IPS-NIHi11 (cell line): Measurements from ENCODE around the gene RASA3.

Experiments used
- DNase-seq: peaks from one replicate; pipeline ENCODE4 v3.0.0; 2012; ENCODE audit warnings: mixed read lengths, low spot score

The RASA3 gene

DNA sequence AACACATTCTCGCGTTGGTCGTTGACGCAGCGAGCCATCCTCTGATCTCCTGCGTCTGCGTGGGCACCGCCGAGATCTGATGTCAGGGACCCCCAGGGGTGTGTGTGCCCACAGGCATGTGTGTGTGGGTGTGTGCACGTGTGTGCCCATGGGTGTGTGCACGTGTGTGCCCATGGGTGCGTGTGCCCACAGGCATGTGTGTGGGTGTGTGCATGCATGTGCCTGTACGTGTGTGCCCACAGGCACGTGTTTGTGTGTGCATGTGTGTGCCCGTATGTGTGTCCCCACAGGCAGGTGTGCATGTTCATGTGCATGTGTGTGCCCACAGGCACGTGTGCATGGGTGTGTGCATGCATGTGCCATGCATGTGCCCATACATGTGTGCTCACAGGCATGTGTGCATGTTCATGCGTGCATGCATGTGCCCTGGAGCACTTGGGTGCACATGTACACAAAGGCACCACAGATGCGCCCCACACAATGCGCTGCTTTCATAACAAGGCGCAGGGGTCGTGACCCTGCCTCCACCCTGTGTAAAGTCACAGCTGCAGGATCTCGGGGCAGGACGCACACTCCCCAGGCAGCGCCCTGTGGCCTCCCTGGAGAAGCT lies 77.5 kb downstream of the RASA3 start:
- DNase-seq: no peak

- DNase-seq: peak; percentile 85
Observed at GRCh38 chr13:114054264-114054663, 78.2 kb downstream of the RASA3 start.

- DNase-seq: no peak
Observed at GRCh38 chr13:114053026-114053425, 79.4 kb downstream of the RASA3 start.

- DNase-seq: no peak
Observed at GRCh38 chr13:114050536-114051450, 81.6 kb downstream of the RASA3 start.

DNA sequence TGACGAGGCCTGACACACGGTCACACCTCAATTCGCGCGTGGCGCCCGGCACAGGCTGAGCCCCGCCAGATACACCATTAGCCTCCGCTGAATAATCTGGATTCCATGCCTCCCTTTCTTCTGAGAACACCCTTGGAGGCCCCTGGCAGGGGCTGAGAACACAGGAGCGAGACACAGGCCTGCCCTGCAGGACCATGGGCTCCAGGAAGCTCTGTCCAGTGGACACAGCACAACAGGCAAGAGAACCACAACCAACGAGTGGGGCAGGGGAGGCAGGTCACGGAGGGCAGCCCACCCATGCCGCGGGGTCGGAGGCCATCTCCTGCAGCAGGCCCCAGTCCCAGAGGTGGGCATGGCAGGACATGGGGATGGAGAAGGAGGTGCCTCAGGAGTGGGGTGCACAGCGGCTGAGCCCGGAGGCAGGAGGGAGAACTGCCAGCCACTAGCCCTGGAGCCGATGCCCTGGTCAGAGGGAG lies 82.8 kb downstream of the RASA3 start:
- DNase-seq: no peak

- DNase-seq: no peak
Observed at GRCh38 chr13:114049026-114049425, 83.4 kb downstream of the RASA3 start.

- DNase-seq: peak; percentile 46
Observed at GRCh38 chr13:114048443-114048842, 84.0 kb downstream of the RASA3 start.

DNA sequence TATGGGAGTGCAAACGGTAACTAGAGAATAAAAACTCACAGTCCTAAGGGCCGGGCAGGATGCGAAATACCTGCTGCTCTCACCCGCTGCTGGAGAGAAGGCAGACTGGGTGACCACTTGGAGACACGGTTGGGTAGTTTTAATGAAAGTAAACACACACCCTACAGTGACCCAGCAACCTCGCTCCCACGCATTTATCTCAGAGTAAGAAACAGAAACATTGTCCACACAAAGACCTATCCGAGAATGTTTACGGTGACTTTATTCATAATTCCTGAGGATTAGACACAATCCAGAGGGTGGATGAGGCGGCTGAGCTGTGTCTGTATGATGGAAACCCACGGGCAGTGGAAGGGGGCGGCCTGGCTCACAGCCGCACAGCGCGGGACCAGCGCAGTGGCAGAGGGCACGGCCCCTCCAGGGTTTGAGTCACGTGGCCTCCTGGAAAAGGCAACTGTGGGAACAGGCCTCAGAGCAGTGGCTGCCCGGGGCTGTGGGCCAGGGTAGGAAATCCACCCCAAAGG lies 85.0 kb downstream of the RASA3 start:
- no peak for DNase-seq

DNA sequence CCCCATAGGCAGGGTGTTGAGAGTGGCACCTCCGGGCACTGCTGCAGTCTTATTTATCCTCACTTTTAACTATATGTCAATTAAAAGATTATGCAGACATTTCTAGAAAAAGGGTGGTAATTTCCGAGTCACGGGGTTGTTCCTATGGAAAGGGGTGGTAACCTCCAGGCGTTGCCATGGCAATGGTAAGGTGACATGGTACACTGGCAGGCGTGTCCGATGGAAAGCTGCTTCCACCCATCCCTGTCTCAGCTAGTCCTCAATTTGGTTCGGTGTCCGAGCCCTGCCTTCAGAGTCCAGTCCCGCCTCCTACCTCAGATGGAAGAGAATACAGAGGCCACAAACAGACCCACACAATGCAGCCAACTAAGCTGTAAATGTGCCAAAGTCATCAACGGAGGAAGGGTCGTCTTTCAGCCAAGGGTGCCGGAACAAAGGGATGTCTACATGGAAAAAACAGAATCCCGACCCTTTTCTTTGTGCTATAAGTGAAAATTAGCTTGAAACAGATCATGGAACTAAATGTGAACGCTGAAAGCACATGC lies 85.9 kb downstream of the RASA3 start:
- no peak for DNase-seq

DNA sequence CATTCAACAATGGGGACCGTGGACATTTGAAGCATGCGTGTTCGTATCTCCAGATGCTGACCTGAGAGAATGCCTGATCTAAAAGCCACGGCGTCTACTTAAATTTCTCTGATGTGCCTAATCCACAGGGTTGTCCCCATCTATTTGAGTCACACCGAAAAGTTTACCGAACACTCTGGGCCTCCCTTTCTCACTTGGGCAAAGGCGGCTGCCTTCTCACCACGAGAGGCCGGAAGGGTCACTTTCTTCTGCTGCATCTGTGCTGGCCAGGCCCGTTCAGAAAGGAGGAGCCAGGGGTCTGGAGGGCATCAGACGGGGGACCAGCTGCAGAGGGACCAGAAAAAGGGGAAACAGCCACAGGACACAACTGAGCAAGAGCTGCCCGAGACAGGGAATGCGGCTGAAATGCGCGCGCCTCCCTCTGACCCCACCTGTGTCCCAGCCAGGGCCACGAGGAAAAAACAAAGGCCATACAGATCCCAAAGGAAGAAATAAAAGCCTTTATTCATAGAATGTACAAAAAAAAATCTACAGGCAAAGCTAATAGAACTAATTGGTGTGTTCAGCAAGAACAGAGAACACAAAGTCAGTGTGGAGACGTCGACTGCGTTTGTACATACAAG lies 87.2 kb downstream of the RASA3 start:
- DNase-seq: no peak

DNA sequence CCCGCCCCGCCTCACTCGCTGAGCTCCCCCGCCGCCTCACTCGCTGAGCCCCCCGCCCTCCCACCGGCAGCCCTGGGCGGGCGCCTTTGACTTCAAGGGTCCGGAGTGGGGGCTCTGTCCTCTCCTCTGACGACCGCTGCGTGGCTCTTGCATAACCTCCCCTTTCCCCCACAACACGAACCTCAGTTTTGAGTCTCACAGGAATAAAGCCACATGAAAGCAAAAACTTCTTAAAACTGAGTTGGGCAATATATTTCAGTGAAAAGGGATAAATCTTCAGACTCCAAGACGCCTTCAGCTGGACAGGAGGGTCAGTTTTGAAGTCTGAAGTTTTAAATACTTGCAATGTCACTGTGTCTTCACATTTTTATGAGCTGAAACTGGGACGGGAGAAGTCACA lies 87.9 kb downstream of the RASA3 start:
- no peak for DNase-seq

DNA sequence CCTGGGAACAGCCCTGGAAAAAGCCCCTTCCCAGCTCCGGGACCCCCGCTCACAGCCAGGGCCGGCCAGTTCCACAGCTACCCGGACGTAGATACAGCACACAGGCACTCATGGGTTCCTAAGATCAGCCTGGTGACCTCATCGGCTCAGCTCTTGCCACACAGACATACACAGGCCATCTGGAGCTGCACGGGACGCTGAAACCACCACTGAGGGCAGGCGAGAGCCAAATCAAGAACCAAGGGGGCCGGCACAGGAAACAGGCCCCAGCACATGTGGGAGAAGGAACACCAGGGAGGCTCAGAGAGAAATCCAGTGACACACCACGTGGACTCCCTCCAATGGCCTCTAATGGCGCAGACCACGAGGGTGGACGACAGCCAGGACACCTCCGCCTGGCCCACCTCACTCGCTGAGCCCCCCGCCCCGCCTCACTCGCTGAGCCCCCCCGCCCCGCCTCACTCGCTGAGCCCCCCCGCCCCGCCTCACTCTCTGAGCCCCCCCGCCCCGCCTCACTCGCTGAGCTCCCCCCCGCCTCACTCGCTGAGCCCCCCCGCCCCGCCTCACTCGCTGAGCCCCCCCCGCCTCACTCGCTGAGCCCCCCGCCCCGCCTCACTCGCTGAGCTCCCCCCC lies 88.9 kb downstream of the RASA3 start:
- peak; percentile 65 for DNase-seq

DNA sequence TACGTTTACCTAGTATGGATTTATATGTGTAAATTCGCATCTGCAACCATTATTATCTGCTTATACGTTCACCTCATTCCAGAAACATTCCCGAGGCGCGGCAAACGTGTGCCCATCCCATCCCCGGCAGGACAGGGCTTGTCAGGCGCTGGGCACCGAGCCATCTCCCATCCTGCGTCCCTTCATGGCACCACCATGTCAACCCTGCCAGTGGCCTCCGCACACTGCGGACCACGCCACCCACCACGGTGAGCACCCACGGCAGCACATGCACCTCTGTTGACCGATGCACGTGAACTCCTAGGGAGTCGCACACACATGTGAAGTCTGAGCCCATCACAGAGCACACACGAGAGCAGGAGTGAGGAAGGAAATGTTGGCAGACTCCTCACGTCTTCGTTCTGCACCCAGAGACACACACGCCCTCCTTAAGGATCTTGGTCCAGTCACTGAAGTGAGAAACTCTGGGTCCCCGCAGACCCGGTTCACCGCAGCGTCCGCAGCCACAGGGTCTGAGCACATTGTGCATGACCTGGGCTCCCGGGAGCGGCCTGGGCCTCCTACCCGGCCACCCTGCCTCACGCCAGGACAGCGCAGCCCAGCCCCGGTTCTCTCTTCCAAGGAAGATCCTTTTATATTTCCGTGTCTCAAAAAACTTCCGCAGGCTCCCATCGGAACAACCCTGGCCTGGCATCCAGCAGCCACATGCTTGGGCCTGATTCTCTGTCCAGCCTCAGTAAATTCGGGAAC lies 90.2 kb downstream of the RASA3 start:
- no peak for DNase-seq

- no peak for DNase-seq
Observed at GRCh38 chr13:114041493-114041892, 90.9 kb downstream of the RASA3 start.

DNA sequence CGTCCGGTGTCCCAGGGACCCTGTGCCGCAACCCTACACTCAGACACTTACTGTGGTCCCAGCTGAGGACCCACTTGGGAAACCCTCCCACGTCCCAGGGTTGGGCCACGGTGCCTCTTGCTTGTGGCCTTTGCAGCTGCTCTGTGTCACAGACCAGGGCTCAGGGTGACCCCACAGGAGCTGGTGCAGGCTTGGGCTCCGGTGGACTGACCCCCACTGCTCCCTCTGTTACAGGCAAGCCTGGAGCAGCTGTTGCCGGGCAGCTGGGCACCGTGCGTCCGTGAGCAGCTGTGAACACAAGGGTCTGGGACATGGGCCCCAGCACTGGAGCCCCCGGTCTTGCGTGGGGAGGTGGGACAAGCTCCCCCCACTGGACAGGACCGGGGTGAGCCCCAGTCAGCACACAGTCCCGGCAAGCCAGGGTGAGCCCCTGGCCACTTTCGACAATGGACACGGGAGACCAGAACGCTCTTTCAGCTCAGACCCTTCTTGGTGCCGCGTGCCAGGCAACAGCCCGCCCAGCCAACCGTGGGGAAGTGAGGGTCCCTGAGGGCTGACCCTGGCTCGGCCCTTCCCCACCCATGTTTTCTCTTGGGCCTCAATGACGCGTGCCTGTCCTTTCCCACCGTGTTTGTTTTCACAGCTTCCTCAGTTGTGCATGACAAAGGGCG lies 92.8 kb downstream of the RASA3 start:
- no peak for DNase-seq

GRCh38 chr13:114038900-114039299 lies 93.5 kb downstream of the RASA3 start:
- no peak for DNase-seq

- DNase-seq: no peak
Observed at GRCh38 chr13:114038211-114038613, 94.2 kb downstream of the RASA3 start.

GRCh38 chr13:114037674-114038073 lies 94.7 kb downstream of the RASA3 start:
- no peak for DNase-seq

- no peak for DNase-seq
Observed at GRCh38 chr13:114035583-114036531, 96.6 kb downstream of the RASA3 start.
